Right ventricle myocardium inferior (tissue), 1 donor: ENCODE measurements around the gene CPTP. TPM values are rescaled to one million over a fixed set of nuclear protein-coding genes. Genes with fewer than 3 reads are reported as not detected.
A peak's percentile ranks its signal among the peaks of the same experiment; 100 is the strongest.

ENCODE experiments used
- ATAC-seq: fragments of 200-7000 bp; cut with Tn5 transposase; one replicate; pipeline ENCODE4 v1.9.1; 2020; ENCODE audit warnings: mild to moderate bottlenecking, moderate library complexity
- DNase-seq: peaks from one replicate; pipeline ENCODE4 v3.0.0; 2021; ENCODE audit errors: missing footprints
- intact Hi-C: fragments of 100-400 bp; cut with DNase I; formaldehyde crosslinking; loops from one replicate; pipeline ENCODE4 v1.11.0; 2022
- total RNA-seq: library from RNA; stranded (reverse); fragmentation: NEBNext Ultra II Directional; extraction: Animal tissue kit (Norgen Biotek cat#: 25700); gene quantifications from one replicate; pipeline ENCODE4 v1.2.1, GENCODE V29; 2021
- donor health status: DM: no; HTN: yes; CAD: no; lungs with severe emphysema.

CPTP gene
- total RNA-seq, 1 donor from 2014 or later = 119 TPM

GRCh38 chr1:1291023-1291528, 33.5 kb upstream of the CPTP start:
- DNase-seq = peak; percentile 45
- peak; percentile 6 for ATAC-seq
- intact Hi-C loops = loop anchor here (2.0 kb wide), 1 partner anchor 168 kb away; no protein-coding TSS in a partner anchor

- intact Hi-C loops = loop anchor here (2.0 kb wide), 1 partner anchor 169 kb away; no protein-coding TSS in a partner anchor
- ATAC-seq = peak; percentile 64
- DNase-seq = peak; percentile 78
Measured at GRCh38 chr1:1291548-1292441, 32.8 kb upstream of the CPTP start.

GRCh38 chr1:1292442-1292779, 32.2 kb upstream of the CPTP start:
- intact Hi-C loops = no loop called here
- no peak for ATAC-seq
- no peak for DNase-seq

GRCh38 chr1:1292851-1293250, 31.8 kb upstream of the CPTP start:
- ATAC-seq (no peak), DNase-seq (no peak)
- intact Hi-C loops = no loop called here

GRCh38 chr1:1293263-1294249, 31.0 kb upstream of the CPTP start:
- intact Hi-C loops = no loop called here
- ATAC-seq (no peak), DNase-seq (no peak)

- no peak for ATAC-seq
- no peak for DNase-seq
- intact Hi-C loops = no loop called here
Measured at GRCh38 chr1:1294250-1294890, 30.2 kb upstream of the CPTP start.

GRCh38 chr1:1295154-1295923, 29.3 kb upstream of the CPTP start:
- DNase-seq (no peak), ATAC-seq (no peak)
- intact Hi-C loops = no loop called here

GRCh38 chr1:1296070-1297061, 28.2 kb upstream of the CPTP start:
- intact Hi-C loops = no loop called here
- ATAC-seq = no peak
- no peak for DNase-seq

GRCh38 chr1:1297802-1298424, 26.7 kb upstream of the CPTP start:
- ATAC-seq (no peak), DNase-seq (no peak)
- intact Hi-C loops = no loop called here

GRCh38 chr1:1298861-1299685, 25.5 kb upstream of the CPTP start:
- DNase-seq = no peak
- intact Hi-C loops = no loop called here
- no peak for ATAC-seq

GRCh38 chr1:1299686-1300351, 24.8 kb upstream of the CPTP start:
- intact Hi-C loops = no loop called here
- ATAC-seq = no peak
- no peak for DNase-seq

- intact Hi-C loops = no loop called here
- DNase-seq = no peak
- no peak for ATAC-seq
Measured at GRCh38 chr1:1300352-1300739, 24.3 kb upstream of the CPTP start.

- DNase-seq = no peak
- intact Hi-C loops = no loop called here
- ATAC-seq = no peak
Measured at GRCh38 chr1:1302006-1302430, 22.6 kb upstream of the CPTP start.

- ATAC-seq (no peak), DNase-seq (no peak)
- intact Hi-C loops = no loop called here
Measured at GRCh38 chr1:1302951-1303509, 21.6 kb upstream of the CPTP start.

GRCh38 chr1:1303736-1304135, 20.9 kb upstream of the CPTP start:
- no peak for DNase-seq
- no peak for ATAC-seq
- intact Hi-C loops = no loop called here
